HG02938 (cell line): ENCODE data around the gene SLC39A1.

Source experiments
- ATAC-seq: cut with Tn5 transposase; IDR thresholded peaks from one replicate; pipeline ENCODE4 v1.9.1; 2021; ENCODE audit warnings: mild to moderate bottlenecking, moderate library complexity; ENCODE audit not compliant: unreplicated experiment

SLC39A1 gene

DNA sequence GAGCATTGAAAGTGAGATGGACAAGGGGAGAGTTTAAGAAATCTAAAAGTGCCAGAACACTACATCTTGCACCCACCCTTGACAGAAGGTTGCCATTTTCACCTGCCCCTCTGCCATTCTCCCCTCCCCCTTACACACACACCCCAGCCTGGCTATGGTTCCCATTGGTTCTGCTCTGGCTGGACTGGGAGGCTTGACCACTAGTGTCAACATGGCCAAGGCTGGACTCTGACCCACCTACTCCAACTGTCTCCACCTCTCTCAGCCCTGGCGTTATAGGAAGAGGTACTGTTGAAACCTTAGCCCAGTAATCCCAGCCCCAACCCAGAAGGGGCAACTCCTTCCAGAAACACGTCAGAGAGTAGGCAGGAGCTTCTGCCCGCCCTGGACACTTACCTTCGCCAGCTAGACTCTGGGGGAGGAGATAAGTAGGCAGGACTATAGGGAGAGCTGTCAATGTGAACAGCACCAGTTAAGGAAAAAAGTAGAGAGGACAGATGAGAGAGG is 9.4 kb downstream of the SLC39A1 start:
- no peak for ATAC-seq

DNA sequence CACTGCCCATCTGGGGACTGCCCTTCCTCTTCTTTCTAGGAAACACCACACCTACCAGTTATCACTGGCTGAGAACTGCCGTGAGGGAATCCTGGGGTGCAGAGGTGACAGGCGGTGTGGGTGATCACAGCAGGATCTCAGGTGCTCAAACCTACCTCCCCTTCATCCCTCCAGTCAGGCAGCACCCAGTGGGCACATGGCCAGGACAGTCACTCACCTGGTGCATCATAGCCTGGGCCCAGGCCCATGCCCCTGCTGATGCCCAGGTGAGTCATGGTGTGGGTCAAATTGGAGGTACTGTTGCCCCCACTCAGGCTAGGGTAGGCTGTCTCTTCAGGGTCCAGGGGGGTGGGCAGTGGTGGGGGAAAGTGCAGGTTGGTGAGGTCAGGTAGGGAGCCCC is 11.5 kb downstream of the SLC39A1 start:
- no peak for ATAC-seq

GRCh38 chr1:153951183-153951582 is 12.2 kb downstream of the SLC39A1 start:
- ATAC-seq, result no peak

DNA sequence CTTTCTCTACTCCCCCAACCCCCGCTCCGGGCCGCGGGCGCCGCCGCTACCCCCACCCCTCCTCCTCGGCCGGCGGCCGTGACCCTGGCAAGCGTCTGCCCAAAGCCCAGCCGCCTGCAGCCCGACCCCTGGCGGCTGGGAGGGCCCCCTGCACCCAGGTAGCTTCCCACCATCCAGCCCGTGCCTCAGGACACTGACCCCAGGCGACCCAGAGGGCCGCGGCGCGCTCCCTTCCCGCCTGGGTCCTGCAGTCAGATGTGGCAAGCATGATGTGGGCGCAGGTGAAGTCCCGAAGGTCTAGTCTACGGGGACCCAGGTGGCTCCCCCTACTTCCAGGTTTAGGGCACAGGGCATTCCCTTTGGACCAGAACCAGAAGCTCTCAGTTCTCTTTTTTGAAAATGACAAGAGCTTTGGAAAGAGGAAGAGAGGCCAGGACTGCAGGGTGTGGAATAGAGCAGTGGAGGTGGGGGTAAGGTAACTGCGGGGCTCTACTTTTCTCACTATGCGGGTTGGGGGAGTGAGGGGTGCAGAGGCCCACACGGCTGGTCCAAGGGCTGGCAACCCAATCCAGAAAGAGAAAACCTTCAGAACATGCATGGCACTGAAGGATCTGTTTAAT is 16.6 kb downstream of the SLC39A1 start, which contains the start of gene DENND4B:
TSS of gene DENND4B (minus strand) at position 97 of the 620 bp plus-strand sequence. CDS start 2,344 bp downstream, outside the sequence.
- ATAC-seq, result peak; percentile 50

GRCh38 chr1:153945795-153946621 is 17.3 kb downstream of the SLC39A1 start:
- peak; percentile 68 for ATAC-seq

GRCh38 chr1:153945131-153945794 is 18.1 kb downstream of the SLC39A1 start:
- peak; percentile 7 for ATAC-seq

DNA sequence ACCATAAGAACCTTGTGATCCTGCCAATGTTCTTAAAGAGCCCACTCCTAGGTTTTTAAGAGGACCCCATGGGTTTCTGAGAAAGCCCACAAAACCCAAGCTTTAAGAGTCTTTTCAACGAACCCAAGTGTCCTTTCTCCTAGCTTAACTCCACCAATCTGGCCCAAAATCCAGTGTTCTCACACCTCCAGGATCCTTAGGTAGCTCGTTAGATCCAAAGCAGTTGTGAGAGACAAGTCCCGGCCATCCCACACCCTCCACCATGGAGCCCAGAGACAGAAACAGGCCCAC is 18.6 kb downstream of the SLC39A1 start:
- ATAC-seq, result no peak

GRCh38 chr1:153944005-153944826 is 19.1 kb downstream of the SLC39A1 start:
- ATAC-seq, result no peak

GRCh38 chr1:153942766-153943549 is 20.4 kb downstream of the SLC39A1 start:
- ATAC-seq, result no peak

GRCh38 chr1:153941826-153942725 is 21.3 kb downstream of the SLC39A1 start:
- ATAC-seq, result no peak

DNA sequence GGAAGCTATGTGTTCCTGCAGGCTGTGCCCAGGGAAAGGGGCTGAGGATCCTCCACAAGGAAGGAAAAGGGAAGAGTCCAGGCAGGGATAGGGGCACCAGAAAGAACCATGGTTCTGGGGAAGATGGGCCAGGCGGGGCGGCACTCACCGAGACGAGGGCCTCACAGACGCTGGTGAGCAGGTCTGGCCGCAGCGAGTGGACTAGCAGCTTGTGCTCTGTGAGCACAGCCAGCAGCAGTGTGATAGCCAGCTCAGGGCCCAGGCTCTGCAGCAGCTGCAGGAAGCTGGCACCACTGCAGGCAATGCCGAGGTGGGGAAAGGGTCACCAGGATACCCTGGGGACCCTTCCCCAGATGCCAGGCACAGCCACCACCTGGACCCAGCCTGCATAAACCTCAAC is 22.6 kb downstream of the SLC39A1 start:
- ATAC-seq, result no peak

- ATAC-seq, result no peak
These were observed 23.9 kb downstream of the SLC39A1 start for GRCh38 chr1:153939476-153939875.

GRCh38 chr1:153938996-153939395 is 24.3 kb downstream of the SLC39A1 start:
- no peak for ATAC-seq

DNA sequence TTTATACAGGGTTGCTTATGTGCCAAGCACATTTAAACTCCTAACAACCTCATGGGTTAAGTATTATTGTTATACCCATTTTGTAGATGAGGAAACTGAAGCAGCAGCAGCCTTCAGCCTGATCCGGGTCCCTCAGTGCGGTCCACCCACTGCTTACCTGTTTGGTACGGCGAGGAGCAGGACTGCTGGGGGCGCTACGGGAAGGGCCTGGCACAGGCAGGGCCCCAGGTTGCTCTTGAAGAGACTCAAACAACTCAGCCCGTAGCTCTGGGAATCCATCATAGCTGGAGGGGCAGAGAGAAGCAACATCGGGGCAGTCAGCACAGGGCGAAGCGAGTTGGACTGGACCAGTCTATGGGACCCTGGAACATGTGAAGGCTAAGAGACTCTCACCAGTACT is 26.0 kb downstream of the SLC39A1 start:
- ATAC-seq, result no peak

DNA sequence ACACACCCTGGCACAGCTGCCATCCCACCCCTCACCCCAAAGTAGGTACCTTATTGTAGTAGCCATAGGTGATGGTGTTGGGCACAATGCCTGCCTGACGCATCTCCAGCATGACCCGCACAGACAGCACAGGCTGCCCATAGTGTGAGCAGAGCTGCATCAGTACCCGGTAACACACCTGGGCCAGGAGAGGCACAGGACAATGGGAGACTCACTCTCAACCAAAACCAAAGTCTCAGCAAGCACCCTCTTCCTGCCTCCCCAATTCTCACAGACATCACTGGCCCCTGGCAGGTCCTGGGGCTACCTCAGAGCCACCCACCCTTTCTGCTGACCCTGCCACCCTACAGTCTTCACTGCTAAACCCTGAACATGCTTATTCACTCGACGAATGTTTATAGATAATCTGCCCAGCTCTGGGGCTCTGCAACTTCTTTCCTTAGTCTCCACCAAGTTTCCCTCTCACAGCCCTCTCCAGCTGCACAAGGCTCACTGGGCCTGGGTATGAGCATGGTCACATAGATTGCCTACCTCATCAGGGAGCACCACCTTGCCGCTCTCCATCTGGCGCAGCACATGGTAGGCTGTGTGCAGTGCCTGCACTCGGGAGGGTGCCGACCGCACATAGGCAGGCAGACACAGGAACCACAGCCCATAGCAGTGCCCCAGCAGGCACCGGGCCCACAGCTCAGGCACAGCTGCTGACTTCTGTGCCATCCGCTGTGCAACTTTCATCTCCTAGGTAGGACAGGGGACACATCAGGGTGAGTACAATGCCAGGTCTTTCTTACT is 27.1 kb downstream of the SLC39A1 start:
- ATAC-seq, result no peak

GRCh38 chr1:153934746-153935145 is 28.6 kb downstream of the SLC39A1 start:
- no peak for ATAC-seq

- ATAC-seq, result no peak
These were observed 29.4 kb downstream of the SLC39A1 start for GRCh38 chr1:153933955-153934354.

DNA sequence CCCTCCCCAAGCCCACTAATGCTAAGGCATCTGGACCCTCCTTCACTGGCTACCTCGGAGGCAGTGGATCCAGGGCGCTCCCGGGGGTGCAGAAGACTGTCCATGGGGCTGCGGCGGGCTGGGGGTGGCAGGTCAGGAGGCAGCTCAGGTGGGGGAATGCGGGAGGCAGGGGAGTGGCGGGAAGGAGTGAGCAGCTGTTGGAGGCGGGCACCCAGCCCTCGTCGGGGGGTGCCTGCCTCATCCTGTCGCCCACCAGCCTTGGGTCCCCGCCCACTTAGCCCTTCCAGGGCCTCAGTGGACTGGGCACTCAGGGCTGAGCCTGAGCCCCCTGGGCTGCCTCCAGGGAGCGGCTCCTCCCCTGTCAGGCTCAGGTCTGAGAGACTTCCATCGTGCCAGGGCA is 29.9 kb downstream of the SLC39A1 start:
- ATAC-seq, result no peak
